Activated CD8-positive, alpha-beta memory T cell treated with anti-CD3 and anti-CD28 coated beads, Interleukin-2, amount 50 U/mL, for 1 hour (primary cell): Measurements from ENCODE around the gene PPP1R14B.
A peak's percentile ranks its signal among the peaks of the same experiment; 100 is the strongest.

ENCODE experiments used
- DNase-seq: peaks from one replicate; pipeline ENCODE4 v3.0.0-alpha.2; 2020; ENCODE audit errors: extremely low read depth

The PPP1R14B gene

DNA sequence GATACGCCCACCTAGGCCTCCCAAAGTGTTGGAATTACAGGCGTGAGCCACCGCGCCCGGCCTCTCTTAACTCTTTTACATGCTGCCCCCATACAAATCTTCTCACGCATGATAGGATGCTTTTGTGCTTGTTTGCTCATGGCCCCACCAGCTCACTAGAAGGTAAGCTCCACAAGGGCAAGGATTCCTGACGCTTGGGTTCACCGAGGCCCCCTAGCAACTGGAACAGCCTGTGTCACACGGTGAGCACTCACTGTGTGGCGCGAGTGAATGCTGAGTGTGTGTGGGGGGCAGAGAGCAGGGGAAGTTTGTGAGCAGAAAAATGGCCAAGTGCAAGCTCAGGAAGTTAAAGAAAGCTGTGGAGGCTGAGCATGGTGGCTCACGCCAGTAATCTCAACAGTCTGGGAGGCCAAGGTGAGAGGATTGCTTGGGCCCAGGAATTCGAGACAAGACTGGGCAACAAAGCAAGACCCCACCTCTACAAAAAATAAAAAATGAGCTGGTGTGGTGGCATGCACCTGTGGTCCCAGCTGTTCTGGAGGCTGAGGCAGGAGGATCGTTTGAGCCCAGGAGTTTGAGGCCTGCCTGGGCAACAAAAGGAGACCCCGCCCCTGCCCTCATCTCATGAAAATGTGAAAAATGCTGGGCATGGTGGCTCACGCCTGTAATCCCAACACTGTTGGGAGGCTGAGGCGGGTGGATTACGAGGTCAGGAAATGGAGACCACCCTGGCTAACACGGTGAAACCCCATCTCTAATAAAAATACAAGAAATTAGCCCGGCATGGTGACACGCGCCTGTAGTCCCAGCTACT lies 35.4 kb upstream of the PPP1R14B start:
- no peak for DNase-seq

- DNase-seq, result no peak
Observed at GRCh38 chr11:64278576-64279190, 31.9 kb upstream of the PPP1R14B start.

GRCh38 chr11:64276653-64277431 lies 30.1 kb upstream of the PPP1R14B start:
- no peak for DNase-seq

DNA sequence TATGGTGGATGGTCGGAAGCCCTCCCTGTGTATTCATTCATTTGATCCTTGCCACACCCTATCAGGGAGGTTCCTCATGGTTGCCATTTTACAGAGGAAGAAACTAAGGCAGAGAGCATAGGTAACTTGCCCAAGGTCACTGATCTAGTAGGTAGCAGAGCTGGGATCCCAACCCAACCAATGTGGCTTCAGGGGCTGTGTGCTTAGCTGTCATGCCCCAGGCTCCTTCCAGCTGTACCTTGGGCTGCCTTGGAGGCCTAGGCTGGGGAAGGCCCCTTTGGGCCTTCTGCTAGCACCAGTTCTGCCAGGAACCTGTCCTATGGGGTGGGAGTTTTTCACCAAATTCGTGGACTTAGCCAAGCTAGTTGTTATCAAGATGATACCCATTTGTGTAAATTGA lies 29.1 kb upstream of the PPP1R14B start:
- no peak for DNase-seq

DNA sequence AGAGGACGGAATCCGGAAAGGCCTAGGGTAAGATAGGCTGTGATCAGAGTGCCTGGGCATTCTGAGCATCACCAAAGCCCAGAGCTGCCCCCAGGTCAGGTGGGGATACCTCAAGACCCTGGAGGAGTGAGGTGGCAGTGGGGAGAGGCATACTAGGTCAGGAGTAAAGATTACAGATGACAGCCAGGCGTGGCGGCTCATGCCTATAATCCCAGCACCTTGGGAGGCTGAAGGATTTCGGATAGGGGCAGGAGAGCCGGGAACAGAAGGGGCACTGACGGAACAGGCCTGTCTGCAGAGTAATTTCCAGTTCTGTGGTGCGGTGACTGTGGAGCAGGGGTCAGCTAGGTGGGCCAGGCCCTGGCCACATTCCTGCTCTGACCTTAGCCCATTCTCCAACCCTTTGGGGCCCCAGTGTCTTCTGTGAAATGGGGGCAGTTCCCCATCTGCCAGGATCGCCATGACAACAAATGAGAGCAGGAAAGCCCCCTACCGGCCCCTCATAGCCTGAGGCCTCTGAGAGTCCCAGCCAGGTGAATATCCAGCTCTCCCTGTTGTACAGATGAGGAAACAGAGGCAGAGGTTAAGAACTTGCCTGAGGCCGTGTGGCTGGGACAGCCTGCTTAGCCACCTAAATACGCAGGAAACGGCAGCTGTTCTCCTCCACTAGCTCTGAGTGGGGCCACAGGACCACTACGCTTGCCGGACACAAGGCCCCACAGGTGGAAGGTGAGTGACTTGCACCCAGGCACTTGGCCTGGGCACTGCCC lies 28.5 kb upstream of the PPP1R14B start:
- no peak for DNase-seq

DNA sequence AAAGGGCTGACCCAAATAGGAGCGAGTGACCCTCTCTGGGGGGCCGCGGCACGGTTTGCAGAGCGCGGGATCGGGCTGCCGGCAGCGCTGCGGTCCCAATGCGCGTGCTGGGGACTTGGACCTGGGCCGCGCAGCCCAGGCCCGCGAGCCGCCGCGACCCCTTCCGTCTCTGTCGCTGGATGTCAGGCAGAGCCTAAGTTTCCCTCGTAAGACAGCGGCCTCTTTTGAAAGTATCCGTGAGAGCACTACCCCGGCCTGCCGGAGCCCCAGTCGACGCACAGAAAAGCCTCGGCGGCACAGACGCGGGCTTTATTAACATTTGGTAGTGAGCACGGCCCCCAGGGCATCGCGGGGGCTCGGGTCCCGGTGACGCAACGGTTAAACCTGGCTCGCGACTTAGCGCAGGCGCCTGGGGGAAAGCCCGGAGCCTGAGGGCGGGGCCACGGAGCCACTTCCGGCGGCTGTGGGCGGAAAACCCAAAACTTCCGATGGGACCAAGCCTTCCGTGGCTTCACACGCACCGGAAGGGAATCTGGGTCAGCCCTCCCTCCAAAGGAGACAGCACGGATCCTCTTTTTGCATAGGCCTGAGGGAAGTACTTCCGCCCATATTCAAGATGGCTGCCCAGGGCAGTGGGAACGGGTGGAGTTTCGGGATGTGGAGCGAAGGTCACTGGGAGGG lies 22.9 kb upstream of the PPP1R14B start:
- peak; percentile 94 for DNase-seq

- no peak for DNase-seq
Observed at GRCh38 chr11:64268893-64269539, 22.3 kb upstream of the PPP1R14B start.

DNA sequence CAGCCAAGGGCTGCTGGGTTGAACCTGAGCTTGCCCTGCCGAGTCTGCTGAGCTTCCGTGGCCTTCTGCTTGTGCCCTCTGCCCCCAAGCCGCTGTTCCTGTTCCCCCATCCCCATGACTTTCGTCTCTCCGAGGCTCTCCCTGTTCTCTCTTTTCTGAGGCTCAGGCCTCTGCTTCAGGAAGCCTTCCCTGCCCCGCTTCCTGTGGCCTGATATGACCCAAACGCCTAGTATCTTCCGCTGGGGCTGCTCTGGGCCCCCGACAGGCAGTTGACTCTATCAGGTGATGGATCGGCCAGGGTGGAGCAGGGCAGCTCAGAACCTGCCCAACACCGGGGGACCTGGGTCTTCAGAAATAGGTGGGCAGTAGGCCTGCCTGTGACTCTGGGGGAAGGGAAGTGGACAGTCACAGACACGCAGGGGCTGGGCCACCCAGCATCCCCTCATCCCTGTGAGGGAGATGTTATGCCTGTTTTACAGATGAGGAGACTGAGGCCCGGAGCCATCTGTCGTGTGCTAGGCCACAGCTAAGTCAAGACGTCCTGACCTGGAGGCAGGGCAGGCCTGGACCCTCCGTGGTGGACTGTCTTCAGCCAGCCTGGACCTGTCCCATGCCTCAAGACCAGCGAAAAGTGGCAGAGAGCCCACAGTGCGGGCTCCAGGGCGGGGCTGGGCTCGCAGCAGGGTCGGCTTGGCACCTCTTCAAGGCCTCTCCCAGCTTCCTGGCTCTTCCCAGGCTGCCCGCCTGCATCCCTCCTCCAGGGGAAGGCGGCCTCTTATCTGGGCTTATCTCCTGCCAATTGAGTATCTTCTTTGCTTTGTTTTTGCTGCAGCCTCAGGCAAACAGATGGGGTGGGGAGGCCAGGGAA lies 21.5 kb upstream of the PPP1R14B start:
- DNase-seq, result no peak

GRCh38 chr11:64267207-64267945 lies 20.6 kb upstream of the PPP1R14B start:
- no peak for DNase-seq

DNA sequence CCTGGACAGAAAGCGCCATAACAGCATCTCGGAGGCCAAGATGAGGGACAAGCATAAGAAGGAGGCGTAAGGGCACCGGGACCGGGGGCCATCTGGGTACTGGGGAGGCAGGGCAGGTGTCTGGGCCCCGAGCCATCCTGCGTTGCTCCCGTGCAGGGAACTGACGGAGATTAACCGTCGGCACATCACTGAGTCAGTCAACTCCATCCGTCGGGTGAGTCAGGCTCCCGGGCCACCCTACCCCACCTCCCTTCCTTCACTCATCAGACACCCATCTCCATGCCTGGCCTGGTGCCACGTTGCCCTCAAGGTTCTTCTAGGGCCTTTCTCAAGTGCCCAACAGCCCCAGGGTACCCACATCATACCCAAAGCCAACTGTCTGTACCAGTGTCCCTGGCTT lies 19.6 kb upstream of the PPP1R14B start:
- no peak for DNase-seq

DNA sequence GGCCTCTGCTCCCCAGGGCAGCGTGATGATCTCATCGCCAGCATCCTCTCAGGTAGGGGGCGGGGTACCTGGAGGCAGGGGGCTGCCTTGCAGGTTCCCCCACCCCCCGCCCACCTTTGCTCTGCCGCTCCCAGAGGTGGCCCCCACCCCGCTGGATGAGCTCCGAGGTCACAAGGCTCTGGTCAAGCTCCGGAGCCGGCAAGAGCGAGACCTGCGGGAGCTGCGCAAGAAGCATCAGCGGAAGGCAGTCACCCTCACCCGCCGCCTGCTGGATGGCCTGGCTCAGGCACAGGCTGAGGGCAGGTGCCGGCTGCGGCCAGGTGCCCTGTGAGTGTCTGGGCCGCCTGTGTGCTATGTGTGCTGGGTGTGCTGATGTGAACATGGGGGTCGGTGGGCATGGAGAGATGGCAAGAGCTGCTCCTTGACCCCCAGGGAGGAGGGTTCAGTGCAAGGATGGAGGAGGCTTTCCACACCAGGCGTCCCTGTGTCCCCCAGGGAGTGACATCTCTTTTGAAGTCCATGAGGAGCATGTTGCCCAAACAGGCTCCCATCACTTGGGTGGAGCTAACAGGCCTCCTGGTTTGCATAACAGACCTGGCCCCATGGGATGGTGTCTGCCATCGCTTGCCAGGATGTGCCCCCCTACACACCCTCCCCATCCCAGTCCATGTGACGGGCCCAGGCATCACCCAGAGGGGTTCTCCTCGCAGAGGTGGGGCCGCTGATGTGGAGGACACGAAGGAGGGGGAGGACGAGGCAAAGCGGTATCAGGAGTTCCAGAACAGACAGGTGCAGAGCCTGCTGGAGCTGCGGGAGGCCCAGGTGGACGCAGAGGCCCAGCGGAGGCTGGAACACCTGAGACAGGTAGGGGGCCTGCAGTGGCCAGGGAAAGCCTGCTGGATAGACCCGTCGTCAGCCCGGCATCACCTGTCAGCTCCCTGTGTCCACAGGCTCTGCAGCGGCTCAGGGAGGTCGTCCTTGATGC lies 18.7 kb upstream of the PPP1R14B start:
- no peak for DNase-seq

- DNase-seq, result no peak
Observed at GRCh38 chr11:64264371-64264852, 17.7 kb upstream of the PPP1R14B start.

DNA sequence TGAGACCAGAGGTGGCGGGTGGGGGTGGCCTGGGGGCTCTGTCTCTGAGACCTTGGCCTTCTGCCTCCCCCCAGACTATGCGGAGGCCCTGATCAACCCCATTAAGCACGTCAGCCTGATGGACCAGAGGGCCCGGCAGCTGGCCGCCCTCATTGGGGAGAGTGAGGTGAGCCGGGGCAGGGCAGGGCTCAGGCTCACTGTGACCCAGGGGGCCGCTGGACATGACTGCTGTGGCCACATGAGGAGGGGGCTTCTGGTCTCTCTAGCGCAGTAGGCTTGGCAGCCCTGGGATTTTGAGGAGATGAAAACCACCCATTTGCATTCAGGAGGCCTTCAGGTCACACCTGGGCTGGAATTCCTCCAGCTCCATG lies 17.2 kb upstream of the PPP1R14B start:
- no peak for DNase-seq

DNA sequence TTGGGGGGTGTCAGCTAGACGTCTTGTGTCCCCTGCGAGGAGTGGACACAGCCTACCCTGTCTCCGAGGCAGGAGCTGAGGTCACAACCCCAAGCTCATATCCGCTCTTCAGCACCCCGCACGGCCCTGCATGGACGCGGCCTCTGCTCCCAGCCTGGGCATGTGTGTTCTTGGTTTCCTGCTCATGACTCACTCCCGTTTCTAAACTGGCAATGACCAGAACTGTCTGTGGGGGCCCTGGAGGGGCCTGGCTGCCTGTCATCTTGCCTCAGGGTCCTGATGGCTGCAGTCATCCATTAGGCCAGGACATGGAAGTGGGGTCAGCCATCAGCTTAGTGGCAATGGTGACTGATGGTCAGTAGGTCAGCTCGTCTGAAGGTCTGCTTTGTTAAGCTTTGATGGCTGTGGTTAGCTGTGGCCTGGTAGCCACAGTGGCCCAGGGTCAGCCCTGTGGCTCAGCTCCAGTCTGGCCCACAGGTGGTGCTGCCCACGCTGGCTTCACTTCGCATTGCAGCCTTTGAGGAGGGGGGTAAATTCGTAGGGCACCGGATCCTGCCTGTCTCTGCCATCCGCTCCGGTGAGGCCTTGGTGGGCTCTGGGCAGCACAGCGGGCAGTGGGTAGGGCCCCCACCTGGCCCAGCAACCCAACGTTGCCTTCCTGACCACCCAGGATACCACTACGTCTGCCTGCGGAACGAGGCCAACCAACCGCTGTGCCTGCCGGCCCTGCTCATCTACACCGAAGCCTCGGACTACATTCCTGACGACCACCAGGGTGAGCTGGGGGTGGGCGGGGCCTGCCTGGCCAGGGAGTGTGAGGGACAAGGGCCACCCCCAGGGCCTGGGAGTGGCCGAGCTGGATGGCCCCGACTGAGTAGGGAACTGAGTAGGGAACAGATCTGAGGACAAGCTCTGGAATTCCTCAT lies 16.5 kb upstream of the PPP1R14B start:
- DNase-seq, result no peak

DNA sequence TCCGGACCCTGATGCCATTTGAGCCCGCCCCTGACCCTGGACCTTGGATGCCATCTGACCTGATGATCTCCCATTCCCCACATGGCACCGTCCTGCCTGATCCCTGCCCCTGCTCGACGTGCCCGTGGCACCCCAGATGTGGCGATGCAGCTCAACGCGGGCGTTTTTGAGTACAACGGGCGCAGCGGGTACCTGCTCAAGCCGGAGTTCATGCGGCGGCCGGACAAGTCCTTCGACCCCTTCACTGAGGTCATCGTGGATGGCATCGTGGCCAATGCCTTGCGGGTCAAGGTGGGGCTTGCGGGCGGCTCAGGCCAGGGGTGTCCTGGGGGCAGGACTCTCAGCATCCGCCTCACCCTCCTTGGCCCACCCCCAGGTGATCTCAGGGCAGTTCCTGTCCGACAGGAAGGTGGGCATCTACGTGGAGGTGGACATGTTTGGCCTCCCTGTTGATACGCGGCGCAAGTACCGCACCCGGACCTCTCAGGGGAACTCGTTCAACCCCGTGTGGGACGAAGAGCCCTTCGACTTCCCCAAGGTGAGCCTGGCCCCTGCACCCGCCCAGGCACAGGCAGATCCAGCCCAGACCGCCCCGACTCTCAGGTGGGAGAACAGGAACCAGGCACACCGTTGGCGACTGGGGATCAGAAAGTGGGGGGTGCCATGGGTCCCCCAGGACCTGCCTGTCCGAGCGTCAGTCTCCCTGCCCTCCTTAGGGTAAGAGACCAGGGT lies 15.7 kb upstream of the PPP1R14B start:
- no peak for DNase-seq

DNA sequence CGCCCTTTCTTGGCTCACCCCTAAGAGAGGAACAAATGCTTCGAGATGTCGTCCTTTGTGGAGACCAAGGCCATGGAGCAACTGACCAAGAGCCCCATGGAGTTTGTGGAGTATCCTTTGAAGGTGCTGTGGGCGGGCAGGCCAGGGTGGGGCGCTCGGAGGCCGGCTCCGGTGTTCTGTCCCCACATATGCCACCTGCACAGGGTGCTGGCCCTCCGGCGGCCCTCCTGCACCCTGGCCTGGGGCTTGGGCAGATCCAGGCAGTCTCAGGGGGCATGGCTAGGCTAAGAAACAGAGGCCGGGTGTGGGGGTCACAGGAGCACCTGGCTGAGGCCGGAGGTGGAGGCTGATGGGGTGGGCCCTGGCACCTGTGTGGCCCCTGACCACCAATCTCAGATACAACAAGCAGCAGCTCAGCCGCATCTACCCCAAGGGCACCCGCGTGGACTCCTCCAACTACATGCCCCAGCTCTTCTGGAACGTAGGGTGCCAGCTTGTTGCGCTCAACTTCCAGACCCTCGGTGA lies 14.9 kb upstream of the PPP1R14B start:
- no peak for DNase-seq
